GM21360 (cell line): ENCODE results near the gene BTLA.
A peak's percentile ranks its signal among the peaks of the same experiment; 100 is the strongest.
"Not testable (repeated sequence)": the region's sequence is repeated elsewhere in the genome, so short reads cannot be mapped to it uniquely, and the experiment has no call there.

Experiments used
- ATAC-seq: cut with Tn5 transposase; IDR thresholded peaks from one replicate; pipeline ENCODE4 v1.9.1; 2021; ENCODE audit warnings: mild to moderate bottlenecking, moderate library complexity; ENCODE audit not compliant: unreplicated experiment

BTLA gene

GRCh38 chr3:112456147-112456546 lies 43.1 kb downstream of the BTLA start:
- no peak for ATAC-seq

- ATAC-seq = no peak
Observed at GRCh38 chr3:112448939-112449338, 50.3 kb downstream of the BTLA start.

- no peak for ATAC-seq
Observed at GRCh38 chr3:112446343-112446742, 52.9 kb downstream of the BTLA start.

- ATAC-seq = no peak
Observed at GRCh38 chr3:112445839-112446238, 53.4 kb downstream of the BTLA start.

GRCh38 chr3:112437146-112438022 lies 61.9 kb downstream of the BTLA start:
- peak; percentile 62 for ATAC-seq

- no peak for ATAC-seq
Observed at GRCh38 chr3:112429960-112430359, 69.3 kb downstream of the BTLA start.

- ATAC-seq = no peak
Observed at GRCh38 chr3:112427123-112427522, 72.1 kb downstream of the BTLA start.

- no peak for ATAC-seq
Observed at GRCh38 chr3:112425858-112426750, 73.2 kb downstream of the BTLA start.

- ATAC-seq = no peak
Observed at GRCh38 chr3:112425382-112425781, 73.9 kb downstream of the BTLA start.

GRCh38 chr3:112424394-112424793 lies 74.9 kb downstream of the BTLA start:
- no peak for ATAC-seq

- ATAC-seq = not testable (repeated sequence)
Observed at GRCh38 chr3:112422921-112423320, 76.4 kb downstream of the BTLA start.

- ATAC-seq = not testable (repeated sequence)
Observed at GRCh38 chr3:112418526-112418925, 80.7 kb downstream of the BTLA start.

GRCh38 chr3:112417696-112418318 lies 81.5 kb downstream of the BTLA start:
- ATAC-seq = no peak

GRCh38 chr3:112416391-112417212 lies 82.7 kb downstream of the BTLA start:
- no peak for ATAC-seq

- ATAC-seq = no peak
Observed at GRCh38 chr3:112415390-112415789, 83.9 kb downstream of the BTLA start.
